Thyroid gland (tissue), 4 donors: ENCODE measurements around the gene LNX1.

Source experiments
- POLR2A ChIP-seq, 2 donors: fragments of 450-650 bp; IDR thresholded peaks; one replicate each; pipeline ENCODE4 v1.6.1; 2017; ENCODE audit warnings: antibody characterized with exemption in 2 of 2, mild to moderate bottlenecking in 2 of 2, moderate library complexity in 1 of 2
- TF ChIP-seq, protein P1 (sequence below), 6 experiments: fragments of 200-600 bp in 3 of 6; fragments of 450-650 bp in 3 of 6; sonication (generic) in 3 of 6; IDR thresholded peaks; one replicate each; pipeline ENCODE4 v1.5.1; 2016 to 2019; ENCODE audit warnings: antibody characterized with exemption in 6 of 6, mild to moderate bottlenecking in 2 of 6, inconsistent platforms in 1 of 6, moderate library complexity in 1 of 6

DNA sequence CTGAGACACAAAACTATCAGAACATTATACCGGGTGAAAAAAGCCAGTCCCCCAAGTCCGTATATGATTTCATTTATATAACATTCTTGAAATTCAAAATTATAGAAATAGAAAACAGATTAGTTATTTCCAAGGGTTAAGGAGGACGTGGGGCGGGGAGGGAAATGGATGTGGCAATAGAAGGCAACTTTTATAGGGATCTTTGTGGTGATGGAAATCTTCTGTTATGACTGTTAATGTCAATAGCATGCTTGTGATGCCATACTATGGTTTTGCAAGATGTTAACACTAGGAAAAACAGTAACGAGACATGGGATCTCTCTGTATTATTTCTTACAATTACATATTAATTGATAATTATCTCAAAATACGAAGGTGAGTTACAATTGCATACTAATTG, 96.4 kb downstream of the LNX1 start:
- TF ChIP-seq, protein P1, sequence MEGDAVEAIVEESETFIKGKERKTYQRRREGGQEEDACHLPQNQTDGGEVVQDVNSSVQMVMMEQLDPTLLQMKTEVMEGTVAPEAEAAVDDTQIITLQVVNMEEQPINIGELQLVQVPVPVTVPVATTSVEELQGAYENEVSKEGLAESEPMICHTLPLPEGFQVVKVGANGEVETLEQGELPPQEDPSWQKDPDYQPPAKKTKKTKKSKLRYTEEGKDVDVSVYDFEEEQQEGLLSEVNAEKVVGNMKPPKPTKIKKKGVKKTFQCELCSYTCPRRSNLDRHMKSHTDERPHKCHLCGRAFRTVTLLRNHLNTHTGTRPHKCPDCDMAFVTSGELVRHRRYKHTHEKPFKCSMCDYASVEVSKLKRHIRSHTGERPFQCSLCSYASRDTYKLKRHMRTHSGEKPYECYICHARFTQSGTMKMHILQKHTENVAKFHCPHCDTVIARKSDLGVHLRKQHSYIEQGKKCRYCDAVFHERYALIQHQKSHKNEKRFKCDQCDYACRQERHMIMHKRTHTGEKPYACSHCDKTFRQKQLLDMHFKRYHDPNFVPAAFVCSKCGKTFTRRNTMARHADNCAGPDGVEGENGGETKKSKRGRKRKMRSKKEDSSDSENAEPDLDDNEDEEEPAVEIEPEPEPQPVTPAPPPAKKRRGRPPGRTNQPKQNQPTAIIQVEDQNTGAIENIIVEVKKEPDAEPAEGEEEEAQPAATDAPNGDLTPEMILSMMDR (IDR thresholded peaks at IDR 0.05): no peak
- no peak for TF ChIP-seq POLR2A (IDR thresholded peaks at IDR 0.05)
